ENCODE results near the gene ZNF76. TPM values are rescaled to one million over a fixed set of nuclear protein-coding genes. Genes with fewer than 3 reads are reported as not detected.

ZNF76 gene
- total and polyA plus RNA-seq, 2 of the 8 experiments (the other 6 are each of a cell fraction or from before 2014, with no cell fraction given) = 17.9 to 23.9 TPM

- Histone ChIP-seq H2BK5ac (ENCODE audit: low read depth, low read length) (no peak overlapping the region), H2AFZ (ENCODE audit: low read length) (no peak overlapping the region), H3K27ac (ENCODE audit: low read depth, low read length) (no peak overlapping the region), H3K79me1 (ENCODE audit: low read depth, low read length) (no peaks in the 10 kb centered on the region), H3K14ac (ENCODE audit: insufficient read length) (no peak overlapping the region), H2BK20ac (ENCODE audit: low read length) (no peak overlapping the region), H3K79me2 (ENCODE audit: control insufficient read depth in 1 of 2, insufficient read depth in 2 of 2, low read length in 2 of 2) (no peaks in the 10 kb centered on the region), H3K56ac (replicated peaks; ENCODE audit: insufficient read length, low read depth, low read length) (no peak overlapping the region), H3K36me3 (ENCODE audit: control insufficient read depth in 2 of 4, insufficient read depth in 4 of 4, low read length in 3 of 4) (no peaks in the 10 kb centered on the region), H3K4me1 (replicated peaks in 1 of 4; ENCODE audit: control insufficient read depth in 3 of 4, insufficient read depth in 4 of 4, low read length in 3 of 4) (no peaks in the 10 kb centered on the region), H3K18ac (ENCODE audit: extremely low read depth, low read length) (no peak overlapping the region), H4K8ac (ENCODE audit: extremely low read depth, insufficient read depth, low read length) (no peak overlapping the region), H4K5ac (ENCODE audit: insufficient read length, low read depth, low read length) (no peak overlapping the region), H3K23ac (ENCODE audit: insufficient read length) (no peak overlapping the region), H3K9me3 (ENCODE audit: insufficient read depth in 2 of 2, low read depth in 1 of 2, low read length in 1 of 2) (no peaks in the 10 kb centered on the region), H3K9ac (replicated peaks in 1 of 4; ENCODE audit: extremely low read depth in 1 of 4, low read depth in 3 of 4, low read length in 3 of 4) (no peak overlapping the region; a peak in 1 of 7 replicates), H2AK5ac (ENCODE audit: low read depth, low read length) (no peak overlapping the region), H2BK12ac (ENCODE audit: low read depth, low read length) (no peak overlapping the region), H2BK120ac (replicated peaks; ENCODE audit: low read depth, low read length) (no peak overlapping the region), H3K4me3 (ENCODE audit: extremely low read depth in 1 of 4, insufficient read depth in 2 of 4, low read depth in 3 of 4, low read length in 4 of 4) (no peak overlapping the region), H4K20me1 (replicated peaks in 1 of 2; ENCODE audit: control insufficient read depth in 1 of 2, insufficient read depth in 2 of 2, low read length in 2 of 2) (peaks cover 0 to 1% of the 10 kb centered on the region in 2 experiments), H3K23me2 (ENCODE audit: low read depth, low read length) (no peaks in the 10 kb centered on the region), H2BK15ac (ENCODE audit: low read length) (no peak overlapping the region), H3K27me3 (replicated peaks in 1 of 4; ENCODE audit: control insufficient read depth in 3 of 4, extremely low read depth in 1 of 4, insufficient read depth in 3 of 4, low read length in 3 of 4) (no peaks in the 10 kb centered on the region; a peak in 2 of 7 replicates), H3K4ac (replicated peaks; ENCODE audit: insufficient read length, low read depth, low read length) (no peak overlapping the region), H4K91ac (replicated peaks; ENCODE audit: insufficient read length, low read length) (no peak overlapping the region), H3K4me2 (ENCODE audit: insufficient read depth in 1 of 2, low read depth in 2 of 2, low read length in 2 of 2) (no peak overlapping the region)
- 90% methylated on average over 8 of the region's 8 CpGs; no CpG with 5 or more reads in 1 of the 2 experiments for WGBS, 2 experiments (ENCODE audit: extremely low coverage in 1 of 2, insufficient coverage in 1 of 2, insufficient read length in 1 of 2, insufficient replicate concordance in 2 of 2, low coverage in 1 of 2, low lambda C conversion rate in 2 of 2, missing lambda C conversion rate in 1 of 2)
- DNase-seq (ENCODE audit: low read depth in 1 of 2, low spot score in 2 of 2) = no peak
- no peak for FAIRE-seq
- ChIA-PET CTCF (ENCODE audit: partially characterized antibody) (interaction anchor here (0.9 to 1.0 kb wide), 3 partner anchors 9 to 61 kb away, joined by 3 to 6 read pairs (median 5); no protein-coding TSS in a partner anchor), POLR2A (ENCODE audit: partially characterized antibody) (interaction anchor here (2.9 kb wide), 1 partner anchor 8 kb away, joined by 15 read pairs; the partner anchor contains the start of gene ZNF76)
- TF ChIP-seq CHD1 (IDR thresholded peaks at IDR 0.05; ENCODE audit: low read depth, low read length) (no peak), RAD21 (IDR thresholded peaks at IDR 0.05 in 1 of 2, conservative IDR thresholded peaks at IDR 0.05 in 1 of 2; ENCODE audit: low read depth in 2 of 2, low read length in 2 of 2) (no peak), USF2 (IDR thresholded peaks at IDR 0.05; ENCODE audit: low read length) (no peak), E2F6 (IDR thresholded peaks at IDR 0.05) (no peak), POU5F1 (IDR thresholded peaks at IDR 0.05; ENCODE audit: low read depth, low read length) (no peak), SP4 (IDR thresholded peaks at IDR 0.05; ENCODE audit: low read length) (no peak), CEBPB (IDR thresholded peaks at IDR 0.05; ENCODE audit: low read depth, low read length) (no peak), CTCF (IDR thresholded peaks at IDR 0.05; ENCODE audit: control extremely low read depth in 1 of 3, insufficient read depth in 1 of 3, low read depth in 1 of 3, low read length in 3 of 3) (no peak), ASH2L (IDR thresholded peaks at IDR 0.05; ENCODE audit: low read length) (no peak), ZNF274 (IDR thresholded peaks at IDR 0.05; ENCODE audit: borderline replicate concordance, extremely low read depth, low read length) (no peak)
Observed at GRCh38 chr6:35267446-35267845, 7.9 kb downstream of the ZNF76 start.
